ENCODE measurements around the gene UBASH3A.

Gene UBASH3A

DNA sequence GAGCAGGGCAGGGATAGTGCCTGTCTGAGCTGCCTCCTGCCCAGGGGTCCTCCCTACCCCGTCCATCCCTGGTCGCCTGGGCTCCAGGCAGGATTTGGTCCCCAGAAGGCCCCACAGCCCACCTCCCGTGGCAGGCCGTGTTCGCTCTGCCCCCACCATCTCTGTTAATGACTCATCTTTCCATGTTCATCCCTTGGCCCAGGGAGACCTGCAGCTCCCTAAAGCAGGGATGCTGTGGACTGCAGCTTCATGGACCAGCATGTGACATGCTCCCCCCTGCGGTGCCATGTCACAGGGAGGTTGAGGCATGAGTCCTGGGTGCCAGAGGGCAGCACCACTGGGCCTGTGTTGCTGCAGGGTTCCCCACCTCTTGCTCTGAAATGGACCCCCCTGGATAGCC lies 26.8 kb downstream of the UBASH3A start:
- DNase-seq (ENCODE audit: low read depth): no peak

DNA sequence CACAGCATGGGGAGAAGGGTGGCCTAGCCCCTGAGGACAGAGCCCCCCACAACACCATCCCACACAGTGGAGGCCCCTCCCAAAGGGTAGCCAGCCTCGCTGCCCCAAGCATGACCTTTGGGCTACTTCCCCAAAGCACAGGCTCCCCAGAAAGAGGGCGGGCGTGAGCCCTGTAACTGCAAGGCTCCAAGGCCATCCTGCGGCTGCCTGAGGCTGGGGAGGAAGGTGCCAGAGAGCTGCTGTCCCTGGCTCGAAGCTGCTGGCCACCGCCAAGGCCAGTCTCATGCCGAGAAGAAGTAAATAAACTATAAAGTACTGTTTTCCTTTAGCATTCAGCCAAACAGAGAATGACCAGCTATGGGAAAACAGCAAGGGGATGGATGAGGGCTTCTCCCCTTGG lies 27.5 kb downstream of the UBASH3A start:
- DNase-seq (ENCODE audit: low read depth): no peak

DNA sequence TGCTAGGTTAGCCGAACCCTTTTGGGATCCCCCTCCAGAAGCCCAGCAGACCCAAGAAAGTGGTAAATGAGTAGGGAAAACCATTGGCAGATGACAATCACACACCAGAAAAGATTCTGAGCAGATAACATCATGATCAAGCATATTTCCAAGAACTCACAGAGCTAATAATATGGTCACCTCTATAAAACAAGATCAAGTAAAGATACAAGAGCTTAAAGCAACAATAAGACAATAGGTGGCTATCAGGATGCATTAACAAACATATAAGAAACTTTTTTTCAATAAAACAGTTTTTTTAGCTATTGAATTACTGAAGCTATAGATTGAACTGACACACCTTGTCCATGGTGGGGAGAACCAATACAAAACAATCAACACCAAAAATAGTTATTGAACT lies 29.0 kb downstream of the UBASH3A start:
- DNase-seq (ENCODE audit: low read depth): no peak

DNA sequence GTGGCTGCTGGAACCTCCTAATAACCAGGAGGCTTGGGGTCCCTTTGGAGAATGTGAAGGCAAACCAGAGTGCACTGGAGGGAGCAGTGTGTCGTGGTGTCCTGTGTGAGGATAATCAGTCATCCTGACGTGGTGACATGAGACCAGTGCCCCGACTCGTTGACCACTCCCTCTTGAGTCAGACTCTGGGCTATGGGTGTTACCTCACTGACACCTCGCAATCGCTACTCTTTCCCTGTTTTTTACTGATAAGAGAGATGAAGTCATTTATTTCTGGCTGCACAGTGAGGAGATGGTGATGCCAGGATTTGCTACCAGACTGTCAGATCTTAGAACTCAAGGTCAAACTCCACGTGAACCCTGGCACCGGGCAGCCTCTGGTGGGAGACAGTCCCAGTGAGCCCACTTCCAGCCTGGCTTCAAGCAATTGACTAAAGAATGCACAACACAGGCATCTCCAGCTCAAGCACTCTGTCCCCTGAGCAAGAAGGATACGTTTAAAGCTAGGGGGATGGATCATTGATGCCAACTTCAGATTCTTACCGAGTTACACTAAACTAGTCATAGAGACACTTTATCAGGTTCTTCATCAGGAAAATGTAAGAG lies 30.3 kb downstream of the UBASH3A start:
- no peak for DNase-seq (ENCODE audit: low read depth)

DNA sequence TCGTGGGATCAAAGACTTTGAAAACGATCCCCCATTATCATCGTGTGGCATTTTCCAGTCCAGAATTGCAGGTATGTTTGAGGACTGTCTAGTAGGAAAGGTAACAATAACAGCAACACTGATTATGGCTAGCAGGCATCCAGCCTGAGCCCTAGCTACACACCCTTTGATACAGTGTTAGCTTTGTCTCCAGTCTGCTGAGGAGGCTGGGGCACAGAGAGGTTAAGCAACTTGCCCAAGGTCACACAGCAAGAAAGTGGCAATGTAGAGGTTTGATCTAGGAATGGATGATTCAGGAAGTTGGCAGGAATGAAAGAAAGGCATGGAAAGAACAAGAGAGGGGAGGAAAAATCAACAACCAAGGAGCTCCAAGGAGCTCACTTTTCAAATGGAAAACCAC lies 31.2 kb downstream of the UBASH3A start:
- DNase-seq (ENCODE audit: low read depth): no peak

DNA sequence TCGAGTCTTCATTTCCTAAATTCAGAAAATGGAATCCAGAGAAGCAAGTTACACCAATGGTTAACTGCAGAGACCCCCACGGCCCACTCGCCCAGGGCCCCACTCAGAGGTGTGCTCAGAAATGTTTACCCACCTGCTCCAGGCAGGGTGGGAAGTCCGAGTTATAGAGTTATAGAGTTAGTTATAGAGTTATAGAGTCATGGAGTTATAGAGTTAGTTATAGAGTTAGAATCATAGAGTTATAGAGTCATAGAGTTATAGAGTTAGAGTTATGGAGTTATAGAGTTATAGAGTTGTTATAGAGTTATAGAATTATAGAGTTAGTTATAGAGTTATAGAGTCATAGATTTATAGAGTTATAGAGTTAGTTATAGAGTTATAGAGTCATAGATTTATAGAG lies 31.7 kb downstream of the UBASH3A start:
- no peak for DNase-seq (ENCODE audit: low read depth)

DNA sequence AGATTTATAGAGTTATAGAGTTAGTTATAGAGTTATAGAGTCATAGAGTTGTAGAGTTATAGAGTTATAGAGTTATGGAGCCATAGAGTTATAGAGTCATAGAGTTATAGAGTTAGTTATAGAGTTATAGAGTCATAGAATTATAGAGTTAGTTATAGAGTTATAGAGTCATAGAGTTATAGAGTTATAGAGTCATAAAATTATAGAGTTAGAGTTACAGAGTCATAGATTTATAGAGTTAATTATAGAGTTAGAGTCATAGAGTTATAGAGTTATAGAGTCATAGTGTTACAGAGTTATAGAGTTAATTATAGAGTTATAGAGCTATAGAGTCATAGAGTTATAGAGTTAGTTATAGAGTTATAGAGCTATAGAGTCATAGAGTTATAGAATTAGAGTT lies 32.1 kb downstream of the UBASH3A start:
- no peak for DNase-seq (ENCODE audit: low read depth)

DNA sequence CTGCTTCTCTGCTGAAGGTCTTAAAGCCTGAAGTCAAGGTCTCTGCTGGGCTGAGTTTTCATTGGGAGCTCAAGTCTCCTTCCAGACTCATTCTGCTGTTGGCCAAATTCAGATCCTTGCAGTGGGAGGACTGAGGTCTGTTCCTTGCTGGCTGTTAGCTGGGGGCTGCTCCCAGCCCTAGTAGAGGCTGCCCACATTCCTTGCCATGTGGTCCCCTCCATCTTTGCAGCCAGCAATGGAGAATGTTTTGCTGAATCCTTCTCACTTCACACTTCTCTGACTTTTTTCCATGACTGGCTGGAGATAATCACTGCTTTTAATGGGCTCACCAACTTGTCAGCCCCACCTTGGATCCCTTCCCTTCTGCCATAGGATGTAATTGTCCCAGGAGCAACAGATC lies 33.2 kb downstream of the UBASH3A start:
- DNase-seq (ENCODE audit: low read depth): no peak

DNA sequence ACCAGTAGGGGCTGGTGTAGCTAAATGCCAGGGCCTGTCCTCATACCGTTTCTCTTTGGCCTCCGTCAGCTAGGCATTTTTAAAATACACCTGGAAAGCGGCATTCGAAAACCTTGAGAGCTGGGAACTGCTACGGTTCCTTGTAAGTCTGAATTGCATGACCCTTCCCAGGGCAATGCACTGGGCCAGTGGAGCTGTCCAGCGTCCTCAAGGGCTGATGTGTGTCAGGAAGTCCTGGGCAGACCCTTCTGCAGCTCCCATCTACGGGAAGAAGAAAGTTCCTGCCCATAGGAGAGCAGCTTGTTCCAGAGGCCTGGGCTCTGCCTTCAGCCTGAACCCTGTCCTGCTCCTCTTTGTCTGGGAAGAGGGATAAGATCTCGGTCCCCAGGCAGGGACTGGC lies 34.1 kb downstream of the UBASH3A start:
- no peak for DNase-seq (ENCODE audit: low read depth)

DNA sequence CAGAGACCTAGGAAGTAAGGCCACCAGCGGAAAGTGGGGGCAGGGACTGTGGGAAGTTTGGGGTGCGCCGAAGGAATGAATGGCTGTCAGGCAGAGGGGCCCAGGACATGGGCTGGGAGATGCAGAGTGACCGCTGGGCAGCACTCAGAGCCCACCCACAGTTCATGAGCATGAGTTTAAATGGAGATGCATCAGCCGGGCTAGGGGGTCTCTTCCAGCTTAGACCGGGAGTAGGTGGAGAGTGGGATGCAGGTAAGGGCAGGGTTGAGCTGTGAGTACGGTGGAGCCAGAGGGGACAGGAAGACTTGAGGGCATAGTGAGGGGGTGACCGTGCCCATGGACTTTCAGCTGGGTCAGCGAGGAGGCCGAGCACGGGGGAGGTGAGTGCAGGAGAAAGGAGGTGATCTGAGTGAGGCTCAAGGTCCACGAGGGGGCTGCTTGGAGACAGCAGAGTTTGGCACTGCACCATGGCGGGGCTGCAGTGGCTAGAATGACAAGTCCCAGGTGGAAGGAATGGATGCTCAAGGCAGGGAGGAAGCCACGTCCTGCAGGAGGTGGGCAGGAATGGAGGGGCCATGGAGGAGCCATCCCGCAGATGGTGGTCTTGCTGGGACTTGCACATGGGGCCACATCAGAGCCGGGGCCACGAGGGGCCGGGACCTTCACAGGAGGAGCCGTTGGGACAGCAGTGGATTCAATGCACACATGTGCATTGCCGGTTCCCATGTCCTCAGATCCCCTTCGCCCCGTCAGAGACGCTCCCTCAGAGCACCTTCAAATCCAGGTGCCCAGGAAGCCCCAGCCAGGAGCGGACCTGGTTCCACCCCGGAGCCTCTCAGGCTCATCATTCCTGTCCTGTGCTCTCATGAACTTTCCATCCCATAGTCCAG lies 34.9 kb downstream of the UBASH3A start:
- no peak for DNase-seq (ENCODE audit: low read depth)

DNA sequence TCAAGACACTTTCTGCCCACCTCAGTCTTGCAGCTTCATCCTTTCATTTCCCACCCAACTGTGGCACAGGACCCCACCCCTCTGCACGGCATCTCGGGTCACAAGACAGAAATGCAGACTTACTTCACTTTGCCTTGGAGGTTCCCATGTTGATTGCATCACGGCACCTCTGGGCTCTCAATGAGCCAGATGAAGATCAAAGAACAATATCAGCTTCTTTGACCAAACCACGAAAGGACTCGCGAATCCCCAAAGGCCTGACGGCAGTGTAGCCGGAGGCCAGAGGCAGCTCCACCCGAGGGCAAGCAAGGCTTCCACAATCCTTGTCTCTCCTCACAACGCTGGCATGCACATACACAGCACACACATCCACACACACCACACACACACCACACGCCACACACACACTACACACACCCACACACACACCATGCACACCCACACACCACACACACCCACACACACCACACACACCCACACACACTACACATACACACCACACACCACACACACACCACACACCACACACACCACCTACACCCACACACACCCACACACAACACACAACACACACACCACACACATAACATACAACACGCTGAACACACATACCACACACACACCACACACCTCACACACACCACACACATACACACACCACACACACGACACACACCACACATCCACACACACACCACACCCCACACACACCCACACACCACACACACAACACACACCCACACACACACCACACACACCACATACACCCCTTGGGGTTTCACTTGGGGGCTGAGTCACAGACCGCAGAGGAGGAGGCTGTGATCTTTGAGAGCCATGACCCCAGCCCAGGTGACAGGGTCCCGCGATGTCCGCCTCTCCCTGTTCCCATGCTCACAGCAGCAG lies 35.8 kb downstream of the UBASH3A start:
- no peak for DNase-seq (ENCODE audit: low read depth)

DNA sequence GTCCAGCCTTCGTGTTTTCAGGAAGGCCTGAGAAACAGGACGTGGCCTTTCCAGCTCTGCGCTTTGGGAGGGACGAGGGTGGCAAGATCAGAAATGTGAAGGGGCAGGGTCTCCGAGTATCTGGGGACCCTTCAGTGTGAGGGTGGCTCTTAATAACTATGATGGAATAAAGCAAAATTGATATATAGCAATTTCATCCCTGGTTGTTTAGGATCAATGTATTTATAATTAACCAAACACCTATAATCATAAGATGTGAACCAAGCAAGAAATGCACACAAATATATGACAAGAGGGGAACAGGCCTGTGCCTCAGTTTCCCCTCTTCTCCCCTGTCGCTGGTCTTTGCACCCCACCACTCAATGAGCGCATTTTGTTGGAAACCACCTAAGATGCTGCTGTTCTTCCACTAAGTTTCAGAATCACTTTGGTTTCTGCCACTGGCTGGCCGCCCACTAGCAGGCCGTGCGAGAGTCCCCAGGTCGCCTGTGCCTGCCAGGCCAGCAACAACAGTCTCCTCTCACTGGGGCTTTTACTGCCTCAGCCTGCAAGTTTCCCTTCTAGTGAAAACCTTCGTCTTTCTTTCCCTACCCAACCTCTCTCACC lies 36.6 kb downstream of the UBASH3A start:
- DNase-seq (ENCODE audit: low read depth): no peak

DNA sequence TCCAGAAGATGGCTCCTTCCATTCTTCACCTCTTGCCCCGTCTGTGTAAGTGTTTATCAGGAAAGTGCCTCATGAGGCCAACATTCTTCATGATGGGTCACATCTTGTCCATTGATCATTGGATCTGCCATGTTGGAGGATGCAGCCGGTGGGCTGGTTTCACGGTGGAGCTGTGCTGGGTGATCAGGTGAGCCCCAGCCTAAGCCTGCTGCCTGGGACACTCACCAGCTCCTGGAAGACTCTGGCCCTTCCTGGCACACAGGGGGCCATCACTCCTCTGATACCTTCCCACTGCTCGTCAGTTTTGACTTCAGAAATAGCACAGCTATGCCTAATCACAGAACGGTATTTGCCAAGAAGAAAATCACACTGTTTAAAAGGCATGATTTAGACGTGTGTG lies 38.3 kb downstream of the UBASH3A start:
- no peak for DNase-seq (ENCODE audit: low read depth)

DNA sequence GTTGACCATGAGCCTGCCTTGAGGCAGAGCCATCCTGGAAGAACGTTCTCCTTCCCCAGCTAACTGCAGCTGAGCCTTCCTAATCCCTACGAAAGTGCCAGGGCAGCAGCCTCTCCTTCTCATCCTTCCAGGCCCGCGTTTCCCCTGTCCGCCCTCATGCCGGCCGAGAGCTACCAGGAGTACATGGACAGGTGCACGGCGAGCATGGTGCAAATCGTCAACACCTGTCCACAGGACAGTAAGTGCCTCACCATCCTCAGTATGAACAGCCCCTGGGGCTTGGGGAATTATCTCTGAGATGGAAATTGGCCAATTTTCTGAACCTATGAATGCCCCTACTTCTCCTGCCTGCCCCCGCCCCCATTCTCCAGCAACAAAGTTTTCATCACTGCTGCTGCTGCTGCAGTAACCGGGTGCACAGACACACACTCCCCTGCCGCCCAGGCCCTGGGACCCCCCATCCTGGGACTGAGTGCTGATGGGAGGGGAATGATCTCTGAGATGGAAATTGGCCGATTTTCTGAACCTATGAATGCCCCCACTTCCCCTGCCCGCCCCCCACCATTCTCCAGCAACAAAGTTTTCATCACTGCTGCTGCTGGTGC lies 39.6 kb downstream of the UBASH3A start:
- DNase-seq (ENCODE audit: low read depth): no peak

DNA sequence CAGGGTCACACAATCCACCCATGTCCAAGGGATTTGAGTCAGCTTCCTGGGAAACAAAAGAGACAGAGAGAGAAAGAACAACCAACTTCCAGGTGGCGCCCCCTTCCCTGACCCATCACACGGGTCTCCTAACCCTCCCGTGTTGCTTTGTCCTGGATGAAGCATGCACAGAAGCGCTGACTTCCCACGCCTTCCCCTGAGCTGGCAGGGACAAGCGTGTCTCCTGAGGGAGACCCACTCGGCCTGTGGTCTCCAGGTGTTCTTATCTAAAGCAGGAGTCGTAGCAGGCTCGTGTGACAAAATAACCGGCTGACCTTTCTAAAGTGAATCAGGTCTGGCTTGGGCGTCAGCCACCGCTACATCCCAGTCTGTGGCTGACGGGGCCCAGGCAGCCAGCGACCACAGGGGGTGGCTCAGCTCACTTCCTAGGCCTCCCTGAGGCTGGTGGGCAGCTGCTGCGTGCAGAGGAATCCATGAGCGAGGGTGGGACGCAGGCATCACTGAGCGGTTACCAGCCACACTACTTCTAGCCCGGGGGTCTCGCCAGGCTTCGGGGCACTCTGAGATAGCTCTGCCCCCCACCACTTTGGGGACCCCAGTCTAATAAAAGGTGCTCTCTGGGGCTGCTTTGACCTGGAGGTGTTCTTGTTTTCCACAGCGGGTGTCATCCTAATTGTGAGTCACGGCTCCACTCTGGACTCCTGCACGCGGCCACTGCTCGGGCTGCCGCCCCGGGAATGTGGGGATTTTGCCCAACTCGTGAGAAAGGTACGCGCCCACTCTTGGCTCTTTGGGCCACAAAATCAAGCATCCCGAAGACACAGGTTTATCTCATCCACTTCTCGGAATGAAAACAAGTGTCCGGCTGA lies 40.4 kb downstream of the UBASH3A start:
- DNase-seq (ENCODE audit: low read depth): no peak

DNA sequence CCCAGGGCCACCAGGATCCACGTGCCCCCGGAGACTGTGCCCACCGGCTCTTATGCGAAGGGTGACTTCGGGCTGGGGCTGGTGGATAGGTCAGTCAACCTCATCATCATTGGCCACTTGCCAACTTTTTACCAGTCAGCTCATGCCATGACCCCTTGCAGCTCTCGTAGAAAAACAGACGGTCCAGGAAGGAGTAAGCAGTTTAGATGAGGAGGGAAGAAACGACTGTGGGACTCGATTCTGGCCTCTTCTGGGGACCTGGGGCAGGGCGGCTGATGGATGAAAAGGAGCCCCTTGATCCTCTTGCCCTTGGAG lies 41.0 kb downstream of the UBASH3A start:
- DNase-seq (ENCODE audit: low read depth): no peak

DNA sequence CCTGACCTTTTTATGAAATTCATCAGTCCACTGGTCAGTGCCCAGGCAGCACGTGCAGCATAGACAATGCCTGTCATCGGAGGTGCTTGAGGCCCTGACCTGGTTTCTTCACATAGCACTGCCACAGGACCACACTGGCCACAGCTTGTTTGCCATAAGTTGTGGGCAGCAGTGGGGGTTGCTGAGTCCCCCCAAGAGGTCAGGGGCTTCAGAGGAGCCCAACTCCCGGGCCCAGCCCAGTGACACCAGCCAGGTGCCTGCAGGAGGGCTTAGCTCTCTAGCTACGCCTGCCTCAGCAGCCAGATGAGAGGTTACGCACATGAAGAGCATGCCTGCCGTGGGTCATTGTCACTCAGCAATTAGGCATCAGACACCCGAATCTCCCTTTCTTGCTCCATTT lies 41.6 kb downstream of the UBASH3A start:
- no peak for DNase-seq (ENCODE audit: low read depth)

DNA sequence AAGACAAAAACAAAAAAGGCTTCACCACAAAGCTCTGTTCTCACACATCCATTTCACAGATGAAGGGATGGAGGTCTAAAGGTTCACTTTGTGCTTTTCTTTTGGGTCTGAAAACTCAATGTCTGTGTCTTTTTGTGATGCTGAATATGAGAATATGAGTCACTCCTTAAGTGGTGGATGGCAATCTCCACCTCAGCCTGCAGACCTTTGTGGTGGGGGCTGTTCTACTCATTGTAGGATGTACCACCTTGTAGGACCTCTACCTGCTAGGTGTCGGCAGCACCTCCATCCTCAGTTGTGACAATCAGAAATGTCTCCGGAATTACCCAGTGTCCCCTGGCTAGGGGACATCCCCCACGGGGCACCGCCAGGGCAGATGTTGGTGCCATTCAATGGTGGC lies 42.8 kb downstream of the UBASH3A start:
- DNase-seq (ENCODE audit: low read depth): no peak

DNA sequence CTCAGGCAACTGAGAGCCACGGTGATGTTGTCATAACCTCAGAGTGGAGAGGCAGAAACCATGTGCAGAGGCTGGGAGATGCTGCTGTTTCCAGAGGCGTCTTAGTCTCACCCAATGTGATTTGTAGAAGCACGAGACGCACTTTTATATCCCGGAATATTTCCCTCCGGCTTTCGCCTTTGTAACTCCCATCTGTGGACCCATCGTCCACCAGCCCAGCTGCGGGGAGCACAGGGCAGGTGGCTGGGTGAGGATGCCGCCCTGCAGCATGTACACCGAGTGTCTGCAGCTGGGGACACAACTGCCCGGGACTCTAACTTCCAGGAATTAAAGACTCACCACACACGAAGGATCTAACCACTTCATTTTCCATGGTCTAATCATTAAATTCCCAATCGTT lies 43.5 kb downstream of the UBASH3A start:
- no peak for DNase-seq (ENCODE audit: low read depth)

DNA sequence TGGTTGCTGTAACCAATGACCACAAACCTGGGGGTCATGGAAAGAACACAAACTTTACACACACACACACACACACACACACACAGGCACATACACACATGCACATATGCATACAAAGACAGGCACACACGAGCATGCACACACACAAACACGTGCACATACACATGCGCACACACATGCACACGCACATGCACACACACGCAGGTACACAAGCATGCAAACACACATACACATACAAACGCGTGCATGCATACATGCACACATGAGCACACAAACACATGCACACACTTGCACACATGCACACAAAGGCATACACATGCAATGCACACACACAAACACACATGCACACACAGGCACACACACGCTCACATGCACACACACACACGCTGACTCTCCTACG lies 44.0 kb downstream of the UBASH3A start:
- DNase-seq (ENCODE audit: low read depth): no peak

DNA sequence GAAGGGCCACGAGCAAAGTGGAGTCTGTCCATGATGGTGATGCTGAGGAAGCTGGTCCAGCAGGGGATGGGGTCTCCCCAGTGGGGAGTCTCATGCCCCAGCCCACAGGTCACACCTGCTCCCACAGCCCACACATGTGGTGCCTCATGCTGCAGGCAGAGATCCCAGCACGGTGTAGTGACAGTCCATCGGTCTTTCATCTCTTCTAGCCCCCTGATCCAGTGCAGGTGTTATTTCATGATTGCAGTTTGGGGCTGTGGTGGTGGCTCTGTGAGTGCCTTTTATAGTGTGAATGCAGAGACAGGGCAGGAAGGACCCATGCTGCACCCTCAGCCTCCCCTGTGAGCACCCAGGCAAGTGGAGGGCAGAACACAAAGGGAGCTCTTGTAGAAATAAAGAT lies 45.0 kb downstream of the UBASH3A start:
- no peak for DNase-seq (ENCODE audit: low read depth)
